GM21723 (cell line): ENCODE data around the gene TAGAP.
A peak's percentile ranks its signal among the peaks of the same experiment; 100 is the strongest.

Experiments
- ATAC-seq: cut with Tn5 transposase; IDR thresholded peaks from one replicate; pipeline ENCODE4 v1.9.1; 2021; ENCODE audit warnings: mild to moderate bottlenecking, moderate library complexity; ENCODE audit not compliant: unreplicated experiment

TAGAP gene

GRCh38 chr6:159044899-159045727, at the start of gene TAGAP:
Gene TAGAP, minus strand, starts transcription at chr6:159044991. Its CDS starts 845 bp downstream, at chr6:159044146.
- ATAC-seq = peak; percentile 89

GRCh38 chr6:159093609-159094443, 49.0 kb upstream of the TAGAP start:
- ATAC-seq = no peak

GRCh38 chr6:159092631-159093030, 47.8 kb upstream of the TAGAP start:
- no peak for ATAC-seq

GRCh38 chr6:159090530-159091480, 46.0 kb upstream of the TAGAP start:
- no peak for ATAC-seq

- ATAC-seq = no peak
These were observed 45.1 kb upstream of the TAGAP start for GRCh38 chr6:159089909-159090308.

- ATAC-seq = no peak
These were observed 44.7 kb upstream of the TAGAP start for GRCh38 chr6:159089443-159089842.

- ATAC-seq = no peak
These were observed 41.3 kb upstream of the TAGAP start for GRCh38 chr6:159086033-159086618.

GRCh38 chr6:159085396-159085895, 40.7 kb upstream of the TAGAP start:
- no peak for ATAC-seq

- ATAC-seq = no peak
These were observed 39.8 kb upstream of the TAGAP start for GRCh38 chr6:159084493-159085091.

GRCh38 chr6:159083146-159083545, 38.4 kb upstream of the TAGAP start:
- ATAC-seq = no peak

GRCh38 chr6:159082039-159082815, 37.4 kb upstream of the TAGAP start:
- ATAC-seq = no peak

GRCh38 chr6:159080217-159080976, 35.6 kb upstream of the TAGAP start:
- peak; percentile 55 for ATAC-seq

- no peak for ATAC-seq
These were observed 34.6 kb upstream of the TAGAP start for GRCh38 chr6:159079367-159079766.

- ATAC-seq = no peak
These were observed 32.3 kb upstream of the TAGAP start for GRCh38 chr6:159077123-159077522.

GRCh38 chr6:159075506-159076228, 30.9 kb upstream of the TAGAP start:
- no peak for ATAC-seq

GRCh38 chr6:159074876-159075275, 30.1 kb upstream of the TAGAP start:
- no peak for ATAC-seq

GRCh38 chr6:159074120-159074684, 29.4 kb upstream of the TAGAP start:
- no peak for ATAC-seq
